CD4-positive, CD25-positive, alpha-beta regulatory T cell (primary cell): ENCODE results near the gene EIF4B. TPM values are rescaled to one million over a fixed set of nuclear protein-coding genes. Genes with fewer than 3 reads are reported as not detected.

Experiments used
- ATAC-seq, 2 donors: fragments of 150-1000 bp; cut with Tn5 transposase; one replicate each; pipeline ENCODE4 v1.10.0; 2021; ENCODE audit warnings: low read depth in 2 of 2, moderate number of reproducible peaks in 2 of 2, moderate library complexity in 1 of 2
- DNase-seq, 3 donors: peaks; one replicate each; pipeline versions ENCODE4 v3.0.0 to v3.0.0-alpha.2; 2012 to 2022; ENCODE audit warnings: mixed read lengths in 1 of 3
- H3K27ac ChIP-seq: one replicate; pipeline ENCODE4 v1.7.0; 2013; ENCODE audit warnings: mild to moderate bottlenecking, low read length; ENCODE audit not compliant: insufficient read depth, poor library complexity, severe bottlenecking
- H3K27me3 ChIP-seq: one replicate; pipeline ENCODE4 v1.7.0; 2013; ENCODE audit warnings: low read length; ENCODE audit not compliant: control insufficient read depth, insufficient read depth
- H3K36me3 ChIP-seq: one replicate; pipeline ENCODE4 v1.7.0; 2013; ENCODE audit warnings: mild to moderate bottlenecking, low read length, moderate library complexity; ENCODE audit not compliant: control insufficient read depth, insufficient read depth
- H3K4me1 ChIP-seq: 2 replicates; pipeline ENCODE4 v1.7.0; 2013; ENCODE audit warnings: mild to moderate bottlenecking, low read length; ENCODE audit not compliant: insufficient read depth, control insufficient read depth, poor library complexity, severe bottlenecking
- H3K4me3 ChIP-seq: one replicate; pipeline ENCODE4 v1.7.0; 2013; ENCODE audit warnings: low read depth, mild to moderate bottlenecking, low read length, moderate library complexity
- H3K9me3 ChIP-seq, 2 experiments: 1 replicate in 1 of 2; 2 replicates in 1 of 2; pipeline ENCODE4 v1.7.0; 2013; ENCODE audit warnings: low read length in 2 of 2, mild to moderate bottlenecking in 1 of 2, moderate library complexity in 1 of 2; ENCODE audit not compliant: control insufficient read depth in 2 of 2
- H3K27ac Mint-ChIP-seq, 3 donors: one replicate each; pipeline ENCODE4 v1.8.0; 2020 to 2022; ENCODE audit warnings: mild to moderate bottlenecking in 3 of 3, mixed read lengths in 3 of 3, moderate library complexity in 2 of 3
- H3K27me3 Mint-ChIP-seq: one replicate; pipeline ENCODE4 v1.8.0; 2022; ENCODE audit warnings: mild to moderate bottlenecking, mixed read lengths
- H3K36me3 Mint-ChIP-seq: one replicate; pipeline ENCODE4 v1.8.0; 2020; ENCODE audit warnings: mixed read lengths
- H3K4me1 Mint-ChIP-seq, 4 donors: one replicate each; pipeline ENCODE4 v1.8.0; 2020 to 2022; ENCODE audit warnings: mixed read lengths in 4 of 4, mild to moderate bottlenecking in 1 of 4
- H3K4me3 Mint-ChIP-seq, 4 donors: one replicate each; pipeline ENCODE4 v1.8.0; 2020 to 2022; ENCODE audit warnings: mild to moderate bottlenecking in 4 of 4, mixed read lengths in 4 of 4, moderate library complexity in 3 of 4
- H3K9me3 Mint-ChIP-seq, 7 donors: one replicate each; pipeline ENCODE4 v1.8.0; 2020 to 2022; ENCODE audit warnings: mixed read lengths in 7 of 7, mild to moderate bottlenecking in 3 of 7, moderate library complexity in 2 of 7
- polyA plus RNA-seq, 4 donors: library from polyadenylated mRNA; unstranded; fragments of 300-500 nt; fragmentation: Illumina TruSeq; gene quantifications; one replicate each; pipeline ENCODE4 v1.2.3, GENCODE V29; 2021
- total RNA-seq: library from RNA; stranded (reverse); gene quantifications from one replicate; pipeline ENCODE4 v1.2.3, GENCODE V29; 2022

Gene EIF4B
- total and polyA plus RNA-seq, 5 donors from 2014 or later, result 71.3 to 506 (median 116) TPM

- no peak overlapping the region for H3K4me3 ChIP-seq
- no peak overlapping the region for H3K27ac Mint-ChIP-seq
- no peak for ATAC-seq
- no peak overlapping the region for H3K27ac ChIP-seq
- peaks cover 41% of the 10 kb centered on the region for H3K36me3 Mint-ChIP-seq
- H3K27me3 Mint-ChIP-seq, result no peaks in the 10 kb centered on the region
- no peaks in the 10 kb centered on the region for H3K9me3 Mint-ChIP-seq
- no peak overlapping the region for H3K4me3 Mint-ChIP-seq
- peaks cover 0 to 59% (median 40%) of the 10 kb centered on the region in 4 donors for H3K4me1 Mint-ChIP-seq
- H3K27me3 ChIP-seq, result no peaks in the 10 kb centered on the region
- DNase-seq, result no peak
- peaks cover 18% of the 10 kb centered on the region for H3K4me1 ChIP-seq
- no peaks in the 10 kb centered on the region for H3K9me3 ChIP-seq
- peaks cover 74% of the 10 kb centered on the region for H3K36me3 ChIP-seq
Measured at GRCh38 chr12:53073881-53074280, 67.6 kb downstream of the EIF4B start.

GRCh38 chr12:53074283-53074998, 68.2 kb downstream of the EIF4B start:
- no peak for ATAC-seq
- Mint-ChIP-seq H3K36me3 (peaks cover 41% of the 10 kb centered on the region), H3K27ac (peak overlapping the region in 1 of 3 donors; percentile 95), H3K27me3 (no peaks in the 10 kb centered on the region), H3K9me3 (no peaks in the 10 kb centered on the region), H3K4me3 (no peak overlapping the region), H3K4me1 (peaks cover 0 to 63% (median 43%) of the 10 kb centered on the region in 4 donors)
- DNase-seq, result no peak
- Histone ChIP-seq H3K27ac (no peak overlapping the region), H3K4me3 (no peak overlapping the region), H3K4me1 (peaks cover 20% of the 10 kb centered on the region), H3K27me3 (no peaks in the 10 kb centered on the region), H3K9me3 (no peaks in the 10 kb centered on the region), H3K36me3 (peaks cover 71% of the 10 kb centered on the region)

GRCh38 chr12:53074999-53075370, 68.7 kb downstream of the EIF4B start:
- H3K4me3 Mint-ChIP-seq, result peak overlapping the region in 1 of 4 donors; percentile 97
- peaks cover 41% of the 10 kb centered on the region for H3K36me3 Mint-ChIP-seq
- no peaks in the 10 kb centered on the region for H3K27me3 Mint-ChIP-seq
- Histone ChIP-seq H3K4me1 (peaks cover 25% of the 10 kb centered on the region), H3K36me3 (peaks cover 66% of the 10 kb centered on the region), H3K27me3 (no peaks in the 10 kb centered on the region), H3K27ac (no peak overlapping the region), H3K4me3 (no peak overlapping the region), H3K9me3 (no peaks in the 10 kb centered on the region)
- no peak for ATAC-seq
- no peak overlapping the region for H3K27ac Mint-ChIP-seq
- DNase-seq, result no peak
- peaks cover 0 to 2% (median 0%) of the 10 kb centered on the region in 7 donors for H3K9me3 Mint-ChIP-seq
- peaks cover 0 to 68% (median 47%) of the 10 kb centered on the region in 4 donors for H3K4me1 Mint-ChIP-seq

- peaks cover 0 to 71% (median 48%) of the 10 kb centered on the region in 4 donors for H3K4me1 Mint-ChIP-seq
- Histone ChIP-seq H3K27me3 (no peaks in the 10 kb centered on the region), H3K4me3 (no peak overlapping the region), H3K4me1 (peaks cover 27% of the 10 kb centered on the region), H3K27ac (no peak overlapping the region), H3K9me3 (no peaks in the 10 kb centered on the region), H3K36me3 (peaks cover 52% of the 10 kb centered on the region)
- ATAC-seq (no peak), DNase-seq (no peak)
- H3K4me3 Mint-ChIP-seq, result peak overlapping the region in 3 of 4 donors; percentile 38 to 99 (median 97)
- H3K36me3 Mint-ChIP-seq, result peaks cover 31% of the 10 kb centered on the region
- H3K27ac Mint-ChIP-seq, result peak overlapping the region in 2 of 3 donors; percentile 20 to 36
- peaks cover 5% of the 10 kb centered on the region for H3K27me3 Mint-ChIP-seq
- peaks cover 0 to 2% (median 0%) of the 10 kb centered on the region in 7 donors for H3K9me3 Mint-ChIP-seq
Measured at GRCh38 chr12:53076461-53076860, 70.2 kb downstream of the EIF4B start.

- Mint-ChIP-seq H3K4me1 (peaks cover 0 to 70% (median 47%) of the 10 kb centered on the region in 4 donors), H3K27me3 (peaks cover 10% of the 10 kb centered on the region), H3K4me3 (peak overlapping the region; percentile 94 to 99 (median 97)), H3K36me3 (peaks cover 27% of the 10 kb centered on the region), H3K9me3 (peaks cover 0 to 2% (median 0%) of the 10 kb centered on the region in 7 donors), H3K27ac (peak overlapping the region in 1 of 3 donors; percentile 72)
- Histone ChIP-seq H3K27ac (no peak overlapping the region), H3K4me3 (no peak overlapping the region), H3K27me3 (no peaks in the 10 kb centered on the region), H3K9me3 (no peaks in the 10 kb centered on the region), H3K4me1 (peaks cover 27% of the 10 kb centered on the region), H3K36me3 (peaks cover 48% of the 10 kb centered on the region)
- no peak for DNase-seq
- ATAC-seq, result no peak
Measured at GRCh38 chr12:53077030-53077429, 70.8 kb downstream of the EIF4B start.

- no peaks in the 10 kb centered on the region for H3K27me3 ChIP-seq
- DNase-seq, result peak in 1 of 3 donors; percentile 65
- H3K4me1 ChIP-seq, result peaks cover 27% of the 10 kb centered on the region
- no peaks in the 10 kb centered on the region for H3K9me3 ChIP-seq
- H3K4me3 ChIP-seq, result peak overlapping the region; percentile 93
- Mint-ChIP-seq H3K27me3 (peaks cover 10% of the 10 kb centered on the region), H3K9me3 (peaks cover 0 to 2% (median 0%) of the 10 kb centered on the region in 7 donors), H3K27ac (peak overlapping the region; percentile 95 to 98 (median 97)), H3K36me3 (peaks cover 23% of the 10 kb centered on the region), H3K4me3 (peak overlapping the region; percentile 94 to 99 (median 97)), H3K4me1 (peaks cover 0 to 63% (median 42%) of the 10 kb centered on the region in 4 donors)
- H3K36me3 ChIP-seq, result peaks cover 36% of the 10 kb centered on the region
- peak overlapping the region; percentile 85 for H3K27ac ChIP-seq
- peak; percentile 11 to 23 for ATAC-seq
Measured at GRCh38 chr12:53078425-53079225, 72.4 kb downstream of the EIF4B start.

- Mint-ChIP-seq H3K4me3 (peak within 1 kb of the TSS; percentile 94 to 99 (median 97)), H3K27ac (peak within 1 kb of the TSS; percentile 95 to 98 (median 97)), H3K9me3 (peaks cover 0 to 2% (median 0%) of the 10 kb centered on the region in 7 donors), H3K27me3 (peaks cover 10% of the 10 kb centered on the region), H3K4me1 (peaks cover 0 to 56% (median 39%) of the 10 kb centered on the region in 4 donors), H3K36me3 (peaks cover 16% of the 10 kb centered on the region)
- Histone ChIP-seq H3K9me3 (no peaks in the 10 kb centered on the region), H3K27ac (peak within 1 kb of the TSS; percentile 85), H3K4me3 (peak within 1 kb of the TSS; percentile 93), H3K4me1 (peaks cover 27% of the 10 kb centered on the region), H3K36me3 (peaks cover 27% of the 10 kb centered on the region), H3K27me3 (no peaks in the 10 kb centered on the region)
- peak; percentile 97 to 99 for ATAC-seq
- peak; percentile 97 to 98 (median 97) for DNase-seq
Measured at GRCh38 chr12:53079226-53080117, 73.2 kb downstream of the EIF4B start, which contains the start of gene SPRYD3. TSS of gene SPRYD3 (minus strand) at chr12:53079390. CDS start at chr12:53079333, 57 bp downstream.
